Brain microvascular endothelial cell (primary cell): ENCODE results near the gene SUPV3L1.
"Not testable (repeated sequence)": the region's sequence is repeated elsewhere in the genome, so short reads cannot be mapped to it uniquely, and the experiment has no call there.

Experiments used
- DNase-seq: peaks from one replicate; pipeline ENCODE4 v3.0.0-alpha.2; 2020
- H3K27ac ChIP-seq: fragments of 250-450 bp; sonication (Bioruptor Pico); 2 replicates; pipeline ENCODE4 v1.5.1; 2020; ENCODE audit warnings: mild to moderate bottlenecking, moderate library complexity
- H3K27me3 ChIP-seq: fragments of 250-450 bp; sonication (Bioruptor Pico); replicated peaks from 2 replicates; pipeline ENCODE4 v1.5.1; 2020; ENCODE audit warnings: mild to moderate bottlenecking
- H3K36me3 ChIP-seq: fragments of 250-450 bp; sonication (Bioruptor Pico); replicated peaks from 2 replicates; pipeline ENCODE4 v1.5.1; 2020; ENCODE audit warnings: mild to moderate bottlenecking
- H3K4me3 ChIP-seq: 2 replicates; pipeline ENCODE4 v1.5.1; 2011; ENCODE audit warnings: low read depth, mild to moderate bottlenecking, control low read depth, low read length, moderate library complexity
- CTCF ChIP-seq: IDR thresholded peaks from 2 replicates; pipeline ENCODE4 v1.5.1; 2011; ENCODE audit warnings: low read depth, mild to moderate bottlenecking, moderate library complexity, low read length, control low read depth, inconsistent platforms; ENCODE audit errors: missing control alignments
- in situ Hi-C: cut with HindIII; loops from 2 replicates; pipeline ENCODE4 v1.10.0; 2017; ENCODE audit warnings: low sequenced_read_pairs, low pct_ligation_motif_present

SUPV3L1 gene

GRCh38 chr10:69246581-69247312, 66.7 kb downstream of the SUPV3L1 start:
- Histone ChIP-seq H3K27ac (no peak overlapping the region), H3K4me3 (no peak overlapping the region), H3K36me3 (no peaks in the 10 kb centered on the region), H3K27me3 (no peaks in the 10 kb centered on the region)
- in situ Hi-C loops = loop anchor here (25.0 kb wide), 1 partner anchor 141 kb away; no protein-coding TSS in a partner anchor
- no peak for TF ChIP-seq CTCF
- DNase-seq = no peak

GRCh38 chr10:69247313-69247710, 67.3 kb downstream of the SUPV3L1 start:
- H3K4me3 ChIP-seq = no peak overlapping the region
- in situ Hi-C loops = loop anchor here (25.0 kb wide), 1 partner anchor 140 kb away; no protein-coding TSS in a partner anchor
- no peak overlapping the region for H3K27ac ChIP-seq
- no peak for DNase-seq
- TF ChIP-seq CTCF = no peak
- no peaks in the 10 kb centered on the region for H3K27me3 ChIP-seq
- H3K36me3 ChIP-seq = no peaks in the 10 kb centered on the region

- Histone ChIP-seq H3K27me3 (no peaks in the 10 kb centered on the region), H3K27ac (no peak overlapping the region), H3K36me3 (no peaks in the 10 kb centered on the region), H3K4me3 (no peak overlapping the region)
- no peak for DNase-seq
- in situ Hi-C loops = loop anchor here (25.0 kb wide), 1 partner anchor 139 kb away; no protein-coding TSS in a partner anchor
- TF ChIP-seq CTCF = no peak
Measured at GRCh38 chr10:69248117-69248730, 68.2 kb downstream of the SUPV3L1 start.

GRCh38 chr10:69250041-69250440, 70.0 kb downstream of the SUPV3L1 start:
- H3K36me3 ChIP-seq = no peaks in the 10 kb centered on the region
- no peak for TF ChIP-seq CTCF
- no peaks in the 10 kb centered on the region for H3K27me3 ChIP-seq
- H3K27ac ChIP-seq = no peak overlapping the region
- in situ Hi-C loops = no loop called here
- no peak overlapping the region for H3K4me3 ChIP-seq
- no peak for DNase-seq

- in situ Hi-C loops, H3K36me3 ChIP-seq, H3K27me3 ChIP-seq, H3K27ac ChIP-seq, H3K4me3 ChIP-seq, DNase-seq: not testable (repeated sequence)
Measured at GRCh38 chr10:69251417-69251816, 71.4 kb downstream of the SUPV3L1 start.

- no peak for TF ChIP-seq CTCF
- Histone ChIP-seq H3K27me3 (no peaks in the 10 kb centered on the region), H3K36me3 (no peaks in the 10 kb centered on the region), H3K27ac (no peak overlapping the region), H3K4me3 (no peak overlapping the region)
- in situ Hi-C loops = no loop called here
- no peak for DNase-seq
Measured at GRCh38 chr10:69253171-69253570, 73.1 kb downstream of the SUPV3L1 start.
